Uterus (tissue), 2 donors: ENCODE measurements around the gene CBFB.

Source experiments
- POLR2A ChIP-seq, 2 donors: fragments of 450-650 bp; IDR thresholded peaks; one replicate each; pipeline ENCODE4 v1.6.1; 2016; ENCODE audit warnings: antibody characterized with exemption in 2 of 2, mild to moderate bottlenecking in 1 of 2, moderate library complexity in 1 of 2
- TF ChIP-seq, protein P1 (sequence below), 4 experiments: fragments of 200-600 bp in 2 of 4; fragments of 450-650 bp in 2 of 4; sonication (generic) in 2 of 4; IDR thresholded peaks; one replicate each; pipeline ENCODE4 v1.5.1; 2016 to 2019; ENCODE audit warnings: antibody characterized with exemption in 4 of 4, mild to moderate bottlenecking in 2 of 4, moderate library complexity in 1 of 4

DNA sequence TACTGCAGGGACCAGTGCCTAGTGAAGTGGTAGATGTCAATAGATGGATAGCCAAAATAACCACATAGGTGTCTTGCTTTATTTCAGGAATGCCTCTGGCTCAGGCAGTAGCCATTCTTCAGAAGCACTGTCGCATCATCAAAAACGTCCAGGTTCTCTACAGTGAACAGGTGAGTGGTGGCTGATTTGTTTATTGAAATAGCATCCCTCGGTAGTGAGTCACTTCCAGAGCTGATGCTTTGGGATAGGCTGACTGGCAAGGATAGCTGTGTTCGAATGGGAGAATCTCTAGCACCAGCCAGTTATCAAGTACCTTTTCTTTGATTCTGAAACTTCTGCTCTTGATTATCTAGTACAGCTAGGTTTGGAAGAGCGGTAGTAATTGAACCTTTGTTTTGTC is 91.1 kb downstream of the CBFB start:
- TF ChIP-seq, protein P1, sequence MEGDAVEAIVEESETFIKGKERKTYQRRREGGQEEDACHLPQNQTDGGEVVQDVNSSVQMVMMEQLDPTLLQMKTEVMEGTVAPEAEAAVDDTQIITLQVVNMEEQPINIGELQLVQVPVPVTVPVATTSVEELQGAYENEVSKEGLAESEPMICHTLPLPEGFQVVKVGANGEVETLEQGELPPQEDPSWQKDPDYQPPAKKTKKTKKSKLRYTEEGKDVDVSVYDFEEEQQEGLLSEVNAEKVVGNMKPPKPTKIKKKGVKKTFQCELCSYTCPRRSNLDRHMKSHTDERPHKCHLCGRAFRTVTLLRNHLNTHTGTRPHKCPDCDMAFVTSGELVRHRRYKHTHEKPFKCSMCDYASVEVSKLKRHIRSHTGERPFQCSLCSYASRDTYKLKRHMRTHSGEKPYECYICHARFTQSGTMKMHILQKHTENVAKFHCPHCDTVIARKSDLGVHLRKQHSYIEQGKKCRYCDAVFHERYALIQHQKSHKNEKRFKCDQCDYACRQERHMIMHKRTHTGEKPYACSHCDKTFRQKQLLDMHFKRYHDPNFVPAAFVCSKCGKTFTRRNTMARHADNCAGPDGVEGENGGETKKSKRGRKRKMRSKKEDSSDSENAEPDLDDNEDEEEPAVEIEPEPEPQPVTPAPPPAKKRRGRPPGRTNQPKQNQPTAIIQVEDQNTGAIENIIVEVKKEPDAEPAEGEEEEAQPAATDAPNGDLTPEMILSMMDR (IDR thresholded peaks at IDR 0.05) = no peak
- no peak for TF ChIP-seq POLR2A (IDR thresholded peaks at IDR 0.05)
